Rectal smooth muscle tissue (tissue), 1 donor: ENCODE data around the gene PLAC8.
"Not testable (repeated sequence)": the region's sequence is repeated elsewhere in the genome, so short reads cannot be mapped to it uniquely, and the experiment has no call there.

Experiments used
- H3K27ac ChIP-seq: one replicate; pipeline ENCODE4 v1.7.0; 2013; ENCODE audit warnings: low read depth, low read length, inconsistent platforms
- H3K27me3 ChIP-seq: one replicate; pipeline ENCODE4 v1.7.0; 2013; ENCODE audit warnings: low read length; ENCODE audit not compliant: control insufficient read depth, insufficient read depth
- H3K36me3 ChIP-seq: one replicate; pipeline ENCODE4 v1.7.0; 2013; ENCODE audit warnings: low read length; ENCODE audit not compliant: control insufficient read depth, insufficient read depth
- H3K4me1 ChIP-seq: one replicate; pipeline ENCODE4 v1.7.0; 2013; ENCODE audit warnings: low read length; ENCODE audit not compliant: control insufficient read depth, insufficient read depth
- H3K4me3 ChIP-seq: one replicate; pipeline ENCODE4 v1.7.0; 2013; ENCODE audit warnings: low read length
- H3K9ac ChIP-seq: one replicate; pipeline ENCODE4 v1.7.0; 2013; ENCODE audit warnings: low read length

The PLAC8 gene

DNA sequence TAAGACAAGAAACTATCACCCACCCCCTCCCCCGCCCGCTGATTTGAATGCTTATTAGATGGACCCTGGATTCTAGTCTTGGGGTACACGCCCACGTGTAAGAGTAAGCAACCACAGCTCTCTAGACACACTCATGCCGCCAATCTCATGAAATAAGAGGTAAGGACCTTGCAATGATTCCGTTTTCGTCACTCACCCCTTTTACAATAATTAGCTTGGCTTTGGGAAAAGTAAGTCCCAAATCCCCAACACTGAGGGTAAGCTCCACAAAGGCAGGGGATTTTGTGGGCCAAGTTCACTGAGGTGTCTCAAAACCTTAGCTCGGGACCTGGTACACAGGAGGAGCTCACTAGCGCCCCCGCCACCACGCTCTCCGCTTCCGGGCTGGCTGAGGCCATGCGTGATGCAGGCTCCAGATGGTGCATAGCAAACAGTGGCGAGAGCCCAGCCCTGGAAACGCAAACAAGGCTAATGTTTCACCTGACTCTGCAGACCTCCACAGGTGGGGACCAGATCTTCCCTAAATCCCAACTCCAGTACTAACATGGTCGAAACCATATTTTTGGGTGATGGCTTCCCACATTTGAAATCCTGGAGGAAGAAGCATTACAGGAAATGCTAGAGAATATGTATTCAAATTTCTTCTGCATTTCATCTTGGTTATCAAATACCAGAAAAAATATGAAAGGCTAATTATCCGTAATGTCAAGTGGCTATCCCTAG is 4.1 kb downstream of the PLAC8 start:
- Histone ChIP-seq H3K36me3 (no peaks in the 10 kb centered on the region), H3K27ac (no peak overlapping the region), H3K4me3 (peak overlapping the region; percentile 71), H3K4me1 (peaks cover 2% of the 10 kb centered on the region), H3K27me3 (no peaks in the 10 kb centered on the region), H3K9ac (peak overlapping the region; percentile 24)

DNA sequence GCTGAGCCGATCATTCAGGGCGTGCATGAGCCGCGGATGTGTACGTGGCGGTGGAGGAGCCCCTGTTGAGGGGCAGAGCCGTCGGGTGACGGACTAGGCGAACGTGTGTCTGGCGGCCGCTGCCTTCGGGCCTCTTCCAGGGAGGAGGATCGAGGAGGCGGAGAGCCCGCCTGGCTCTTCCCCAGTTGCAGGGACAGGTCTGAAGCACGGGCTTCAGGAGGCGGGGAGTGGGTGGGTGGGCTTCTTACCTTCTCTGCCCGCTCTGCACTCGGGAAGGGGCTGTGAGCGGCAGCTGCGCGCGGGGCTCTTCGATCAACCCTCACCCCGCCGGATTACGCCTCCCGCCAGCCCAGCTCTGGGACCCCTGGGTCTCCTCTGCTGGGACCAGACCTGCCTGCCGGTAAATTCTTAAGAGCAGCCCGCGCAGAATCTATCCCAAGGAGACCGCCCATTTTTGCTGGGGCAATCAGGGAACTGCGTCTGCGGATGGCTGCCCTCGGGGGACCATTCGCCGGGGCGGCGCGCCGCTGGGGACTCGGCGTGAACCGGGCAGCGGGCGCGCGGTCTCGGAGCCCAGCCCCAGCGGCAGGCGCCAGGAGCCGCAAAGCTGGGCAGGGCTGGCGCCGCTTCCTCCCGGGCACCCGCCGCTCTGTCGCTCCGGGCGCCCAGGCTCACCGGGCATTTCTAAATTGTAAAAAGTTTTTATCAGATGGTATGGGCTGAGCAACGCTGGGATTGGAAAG is 4.9 kb downstream of the PLAC8 start:
- H3K4me1 ChIP-seq = peaks cover 2% of the 10 kb centered on the region
- no peaks in the 10 kb centered on the region for H3K27me3 ChIP-seq
- peak overlapping the region; percentile 71 for H3K4me3 ChIP-seq
- H3K9ac ChIP-seq = peak overlapping the region; percentile 24
- no peak overlapping the region for H3K27ac ChIP-seq
- H3K36me3 ChIP-seq = no peaks in the 10 kb centered on the region

DNA sequence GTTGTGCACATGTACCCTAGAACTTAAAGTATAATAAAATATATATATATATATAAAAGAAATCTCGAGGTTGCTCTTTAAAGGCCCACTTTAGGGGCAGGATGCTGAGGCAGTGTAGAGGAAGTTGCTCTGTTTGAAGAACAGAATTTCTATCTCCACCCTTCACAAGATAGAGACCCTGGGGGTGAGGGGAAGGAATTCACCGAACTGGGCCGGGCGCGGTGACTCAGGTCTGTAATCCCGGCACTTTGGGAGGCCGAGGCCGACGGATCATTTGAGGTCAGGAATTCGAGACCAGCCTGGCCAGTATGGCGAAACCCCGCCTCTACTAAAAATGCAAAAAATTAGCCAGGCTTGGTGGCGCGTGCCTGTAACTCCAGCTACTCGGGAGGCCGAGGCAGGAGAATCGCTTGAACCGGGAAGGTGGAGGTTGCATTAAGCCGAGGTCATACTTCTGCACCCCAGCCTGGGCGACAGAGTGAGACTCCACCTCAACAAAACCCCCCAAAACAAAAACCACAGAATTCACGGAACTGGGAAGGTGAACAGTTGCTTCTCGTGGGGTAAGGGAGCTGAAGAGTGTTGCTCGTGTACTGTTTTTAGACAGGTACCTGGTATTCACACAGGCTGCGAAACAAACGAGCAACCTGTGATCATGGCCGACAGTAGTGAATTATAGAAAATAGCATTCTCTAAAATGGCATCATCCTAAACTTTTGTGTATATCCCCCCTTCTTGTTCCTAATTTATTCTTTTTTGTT is 6.2 kb downstream of the PLAC8 start:
- Histone ChIP-seq H3K27ac (no peak overlapping the region), H3K27me3 (no peaks in the 10 kb centered on the region), H3K4me3 (no peak overlapping the region), H3K36me3 (no peaks in the 10 kb centered on the region), H3K9ac (no peak overlapping the region), H3K4me1 (peaks cover 2% of the 10 kb centered on the region)

DNA sequence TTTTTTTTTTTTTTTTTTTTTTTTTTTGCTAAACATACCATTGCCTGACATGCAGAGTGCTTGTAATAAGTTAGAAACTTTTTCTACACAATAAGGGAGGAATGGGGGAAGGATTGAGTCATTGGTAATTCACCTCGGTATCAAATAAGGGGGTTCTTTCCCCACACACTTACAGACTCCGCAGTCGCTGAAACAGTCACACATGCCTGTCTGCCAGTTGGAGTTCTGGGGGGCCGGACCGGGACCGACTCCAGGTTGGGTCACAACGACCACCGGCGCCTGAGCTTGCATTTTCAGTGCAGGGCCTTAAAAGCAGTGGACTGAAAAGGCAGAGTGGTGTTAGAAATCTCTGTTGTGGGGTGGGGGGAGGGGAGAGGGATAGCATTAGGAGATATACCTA is 6.9 kb downstream of the PLAC8 start:
- Histone ChIP-seq H3K9ac (no peak overlapping the region), H3K27me3 (no peaks in the 10 kb centered on the region), H3K4me1 (peaks cover 2% of the 10 kb centered on the region), H3K27ac (no peak overlapping the region), H3K4me3 (no peak overlapping the region), H3K36me3 (no peaks in the 10 kb centered on the region)

DNA sequence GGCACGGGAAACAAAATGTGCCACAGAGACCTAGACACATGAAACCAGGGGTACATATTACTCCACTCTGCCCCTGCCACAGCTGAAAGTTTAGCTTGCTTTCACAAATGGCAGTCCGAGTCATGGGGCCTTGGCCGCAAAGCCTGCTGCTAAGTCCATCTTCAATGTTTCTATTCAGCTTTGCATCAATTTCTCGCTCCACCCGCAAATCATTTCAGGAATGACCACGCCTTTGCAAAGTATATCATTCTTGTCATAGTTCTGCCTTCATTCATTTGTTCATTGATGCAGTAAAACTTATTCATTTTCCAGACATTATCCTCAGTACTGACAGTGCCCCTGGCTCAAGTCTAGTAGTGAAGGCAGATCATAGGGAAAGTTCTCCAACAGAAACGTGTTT is 9.5 kb downstream of the PLAC8 start:
- H3K27me3 ChIP-seq = no peaks in the 10 kb centered on the region
- no peak overlapping the region for H3K4me3 ChIP-seq
- no peaks in the 10 kb centered on the region for H3K36me3 ChIP-seq
- no peak overlapping the region for H3K27ac ChIP-seq
- no peaks in the 10 kb centered on the region for H3K4me1 ChIP-seq
- no peak overlapping the region for H3K9ac ChIP-seq

DNA sequence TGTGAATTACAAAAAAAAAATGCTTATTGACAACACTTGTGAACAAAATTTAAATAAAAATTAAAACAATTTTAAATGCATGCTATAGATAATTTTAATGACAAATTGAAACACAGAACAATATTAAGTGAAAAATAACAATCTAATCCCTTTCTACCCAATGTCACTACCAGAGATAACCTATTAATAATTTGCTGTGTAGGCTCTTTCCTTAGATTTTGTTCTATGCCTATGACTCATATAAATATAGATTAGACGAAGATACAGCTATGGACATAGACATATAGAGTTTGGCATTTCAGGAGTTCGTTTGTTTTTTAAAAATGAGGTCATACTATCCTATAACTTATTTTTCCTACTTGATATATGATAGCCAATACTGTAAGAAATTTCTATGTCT is 18.1 kb downstream of the PLAC8 start:
- H3K9ac ChIP-seq = no peak overlapping the region
- H3K4me1 ChIP-seq = no peaks in the 10 kb centered on the region
- no peak overlapping the region for H3K27ac ChIP-seq
- H3K27me3 ChIP-seq = no peaks in the 10 kb centered on the region
- H3K4me3 ChIP-seq = no peak overlapping the region
- no peaks in the 10 kb centered on the region for H3K36me3 ChIP-seq

DNA sequence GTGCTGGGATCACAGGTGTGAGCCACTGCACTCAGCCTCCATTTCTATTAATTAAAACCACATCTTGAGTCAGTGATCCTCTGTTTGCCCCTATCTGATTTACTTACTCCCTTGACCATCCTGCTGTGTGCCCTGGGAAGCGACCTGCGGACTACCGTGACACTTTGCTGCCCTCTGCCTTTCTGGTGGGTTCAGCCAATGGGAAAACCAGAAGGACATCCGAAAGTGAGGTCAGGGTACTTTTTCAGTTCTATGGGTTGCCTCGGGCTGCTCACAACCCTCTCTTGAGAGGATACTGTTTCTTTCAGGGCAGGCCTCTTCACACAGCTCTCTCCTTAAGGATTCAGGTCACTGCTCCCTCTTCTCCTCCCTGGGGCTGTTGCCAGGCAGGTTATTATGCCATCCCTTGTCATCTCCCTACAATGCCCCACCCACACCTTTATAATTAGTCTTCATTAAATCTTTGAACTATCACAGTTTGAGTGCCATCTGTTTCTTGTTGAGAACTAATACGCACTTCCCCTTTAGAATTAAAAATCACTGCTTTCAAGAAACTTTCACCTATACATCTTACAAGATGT is 21.4 kb downstream of the PLAC8 start:
- H3K4me3 ChIP-seq = no peak overlapping the region
- H3K27me3 ChIP-seq = no peaks in the 10 kb centered on the region
- no peaks in the 10 kb centered on the region for H3K4me1 ChIP-seq
- H3K36me3 ChIP-seq = no peaks in the 10 kb centered on the region
- H3K27ac ChIP-seq = no peak overlapping the region
- no peak overlapping the region for H3K9ac ChIP-seq

DNA sequence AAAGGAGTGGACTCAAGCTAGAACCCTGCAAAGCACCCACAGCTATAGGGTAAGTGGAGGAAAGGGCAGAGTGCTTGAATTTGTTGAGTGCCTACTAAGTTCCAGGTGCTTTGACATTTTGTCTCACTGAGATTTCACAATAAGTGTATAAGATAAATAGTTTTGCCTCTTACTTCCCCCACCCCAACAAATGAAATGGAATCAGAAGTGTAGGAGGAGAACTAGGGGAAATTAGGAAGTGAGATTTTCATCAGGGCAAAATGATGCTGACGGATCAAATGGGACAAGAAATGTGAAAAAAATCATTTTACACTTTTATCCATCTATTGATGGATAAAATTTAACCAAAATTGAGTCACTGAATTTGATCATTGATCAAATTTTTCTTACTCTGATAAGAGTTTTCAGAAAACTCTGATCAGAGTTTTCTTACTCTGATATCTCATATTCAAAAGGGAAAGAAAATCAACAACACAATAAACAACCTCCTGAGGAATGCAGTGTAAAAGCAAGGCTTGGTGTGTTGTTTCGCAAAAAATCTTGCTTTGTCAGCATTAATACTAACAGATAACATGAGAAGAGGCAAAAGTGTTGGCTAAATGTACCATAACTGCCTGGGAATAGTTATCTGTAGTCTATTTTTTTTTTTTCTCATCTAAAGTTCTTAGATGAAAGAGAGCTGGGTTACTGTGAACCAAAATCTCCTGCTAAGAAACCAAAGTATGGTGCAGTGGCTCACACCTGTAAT is 24.9 kb downstream of the PLAC8 start:
- H3K4me1 ChIP-seq = no peaks in the 10 kb centered on the region
- H3K4me3 ChIP-seq = no peak overlapping the region
- no peak overlapping the region for H3K9ac ChIP-seq
- no peak overlapping the region for H3K27ac ChIP-seq
- H3K36me3 ChIP-seq = no peaks in the 10 kb centered on the region
- no peaks in the 10 kb centered on the region for H3K27me3 ChIP-seq

DNA sequence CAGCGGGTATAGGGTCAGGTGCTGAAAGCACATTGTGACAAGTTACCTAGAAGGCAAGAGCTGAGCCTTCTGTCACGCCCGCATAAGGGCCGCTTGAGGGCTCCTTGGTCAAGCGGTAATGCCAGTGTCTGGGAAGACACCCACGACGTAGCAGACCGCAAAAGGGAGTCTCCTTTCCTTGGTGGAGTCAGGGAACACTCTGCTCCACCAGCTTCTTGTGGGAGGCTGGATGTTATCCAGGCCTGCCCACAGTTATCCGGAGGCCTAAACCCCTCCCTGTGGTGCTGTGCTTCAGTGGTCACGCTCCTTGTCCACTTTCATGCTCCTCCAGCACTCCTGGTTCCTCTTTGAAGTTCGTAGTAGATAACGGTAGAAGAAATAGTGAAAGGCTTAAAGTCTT is 29.6 kb downstream of the PLAC8 start:
- not testable (repeated sequence) for H3K4me3 ChIP-seq, H3K9ac ChIP-seq, H3K36me3 ChIP-seq, H3K27me3 ChIP-seq, H3K27ac ChIP-seq, H3K4me1 ChIP-seq

DNA sequence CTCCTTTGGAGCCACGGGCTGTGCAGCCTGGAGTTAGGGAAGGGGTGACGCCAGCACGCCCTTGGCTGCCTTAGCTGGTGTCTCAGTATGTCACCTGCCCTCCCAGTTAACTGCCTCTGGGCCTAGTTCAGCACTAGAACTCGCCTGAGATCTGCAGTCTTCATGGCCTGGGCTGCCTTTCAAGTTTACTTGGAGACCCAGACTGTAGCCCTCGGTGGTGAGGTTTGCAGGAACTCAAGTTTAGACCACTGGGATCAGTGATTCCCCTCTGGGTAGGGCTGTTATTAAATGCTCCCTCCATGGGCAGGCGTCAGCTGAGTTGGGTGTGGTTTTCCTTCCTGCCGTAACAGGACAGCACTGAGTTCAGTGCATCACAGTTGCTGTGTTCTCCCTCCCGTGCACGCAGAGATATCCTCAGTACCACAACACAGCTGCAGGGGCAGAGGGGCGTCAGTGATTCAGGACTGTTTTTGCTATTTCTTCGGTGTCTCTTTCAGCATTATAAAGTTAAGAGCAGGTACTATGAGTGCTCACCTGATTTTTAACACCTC is 30.5 kb downstream of the PLAC8 start:
- no peaks in the 10 kb centered on the region for H3K27me3 ChIP-seq
- no peaks in the 10 kb centered on the region for H3K4me1 ChIP-seq
- no peak overlapping the region for H3K4me3 ChIP-seq
- no peak overlapping the region for H3K27ac ChIP-seq
- H3K9ac ChIP-seq = no peak overlapping the region
- H3K36me3 ChIP-seq = no peaks in the 10 kb centered on the region

DNA sequence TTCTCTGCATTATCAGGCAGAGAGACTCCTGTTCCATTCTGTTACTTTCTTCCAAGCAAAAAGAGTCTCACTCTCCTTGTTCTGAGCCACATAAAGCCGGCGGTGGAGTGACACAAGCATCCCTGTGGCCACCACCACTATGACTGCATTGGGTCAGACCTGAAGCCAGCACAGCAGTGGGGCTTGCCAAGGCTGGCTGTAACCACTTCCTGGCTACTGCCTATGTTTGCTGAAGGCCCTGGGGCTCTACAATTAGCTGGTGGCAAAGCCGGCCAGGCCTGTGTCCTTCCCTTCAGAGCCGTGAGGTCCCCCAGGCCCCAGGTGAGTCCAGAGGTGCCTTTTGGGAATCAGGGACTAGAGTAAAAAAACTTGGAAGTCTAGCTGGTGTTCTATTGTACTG is 31.8 kb downstream of the PLAC8 start:
- H3K4me1 ChIP-seq = no peaks in the 10 kb centered on the region
- H3K4me3 ChIP-seq = no peak overlapping the region
- H3K27me3 ChIP-seq = no peaks in the 10 kb centered on the region
- H3K36me3 ChIP-seq = no peaks in the 10 kb centered on the region
- H3K9ac ChIP-seq = no peak overlapping the region
- no peak overlapping the region for H3K27ac ChIP-seq
